ENCODE data around the gene TEPSIN. TPM values are rescaled to one million over a fixed set of nuclear protein-coding genes. Genes with fewer than 3 reads are reported as not detected.
"Not testable (repeated sequence)": the region's sequence is repeated elsewhere in the genome, so short reads cannot be mapped to it uniquely, and the experiment has no call there.

The TEPSIN gene
- total RNA-seq, 1 donor from 2014 or later, result 33.9 TPM

DNA sequence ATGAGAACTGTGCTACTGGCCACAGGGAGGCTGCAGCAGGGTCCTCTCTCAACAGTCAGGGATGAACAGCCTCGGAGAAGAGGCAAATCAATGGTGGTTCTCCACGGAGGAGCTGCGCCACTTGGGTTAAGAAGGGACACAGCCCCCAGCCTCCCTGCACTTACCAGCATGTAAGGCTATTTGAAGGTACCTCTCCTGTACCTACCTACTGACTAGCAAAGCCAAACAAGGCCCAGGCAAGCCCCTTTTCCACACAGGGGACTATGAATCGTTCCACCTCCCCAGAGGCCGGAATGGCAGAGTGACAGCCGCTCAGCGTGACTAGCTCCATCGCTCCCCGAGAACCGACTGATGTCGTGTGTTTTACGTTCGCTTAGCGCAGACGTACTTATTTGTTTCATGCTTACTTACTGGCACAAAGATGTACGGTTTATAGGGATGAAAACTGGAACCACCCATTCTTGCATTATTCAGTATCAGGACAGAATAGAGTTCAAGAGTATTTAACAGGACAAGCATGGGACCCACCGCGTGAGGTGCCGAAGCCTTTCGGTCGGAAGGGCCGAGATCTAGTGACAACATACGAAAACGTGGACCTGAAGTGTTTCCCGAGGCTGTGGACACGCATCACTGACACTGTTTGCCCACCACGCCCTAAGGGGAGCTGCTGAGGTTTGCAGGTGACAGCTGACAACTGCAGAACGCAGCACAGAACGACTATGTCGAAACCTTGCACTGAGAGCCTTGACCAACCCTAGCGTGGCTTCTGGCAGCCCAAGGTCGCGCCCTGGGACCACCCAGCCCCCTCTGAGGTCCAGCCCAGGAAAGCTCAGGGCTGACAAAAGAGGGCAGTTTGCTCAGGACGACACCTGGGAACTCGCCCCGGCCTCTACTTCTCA is 1.0 kb downstream of the TEPSIN start:
- ATAC-seq, result no peak
- no peak for DNase-seq (ENCODE audit: low spot score)

DNA sequence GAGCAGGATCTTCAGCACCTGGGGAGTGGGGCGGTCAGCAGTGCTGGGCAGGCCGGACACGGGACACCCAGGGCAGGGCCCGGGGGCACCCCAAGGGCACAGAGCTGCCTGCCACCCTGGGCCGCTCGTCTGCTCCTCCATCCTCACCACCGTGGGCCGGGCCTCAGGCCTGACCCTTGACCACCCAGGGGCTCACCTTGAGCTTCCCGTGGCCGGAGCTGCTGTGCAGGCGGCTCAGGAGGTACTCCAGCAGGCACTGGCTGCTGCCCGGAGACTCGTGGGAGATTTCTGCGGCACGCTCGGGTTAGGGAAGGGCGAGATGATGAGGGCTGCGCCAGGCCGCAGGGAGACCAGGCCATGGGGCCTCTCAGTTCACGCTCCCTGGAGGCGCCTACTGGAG is 2.1 kb downstream of the TEPSIN start:
- ATAC-seq, result no peak
- DNase-seq (ENCODE audit: low spot score), result no peak

DNA sequence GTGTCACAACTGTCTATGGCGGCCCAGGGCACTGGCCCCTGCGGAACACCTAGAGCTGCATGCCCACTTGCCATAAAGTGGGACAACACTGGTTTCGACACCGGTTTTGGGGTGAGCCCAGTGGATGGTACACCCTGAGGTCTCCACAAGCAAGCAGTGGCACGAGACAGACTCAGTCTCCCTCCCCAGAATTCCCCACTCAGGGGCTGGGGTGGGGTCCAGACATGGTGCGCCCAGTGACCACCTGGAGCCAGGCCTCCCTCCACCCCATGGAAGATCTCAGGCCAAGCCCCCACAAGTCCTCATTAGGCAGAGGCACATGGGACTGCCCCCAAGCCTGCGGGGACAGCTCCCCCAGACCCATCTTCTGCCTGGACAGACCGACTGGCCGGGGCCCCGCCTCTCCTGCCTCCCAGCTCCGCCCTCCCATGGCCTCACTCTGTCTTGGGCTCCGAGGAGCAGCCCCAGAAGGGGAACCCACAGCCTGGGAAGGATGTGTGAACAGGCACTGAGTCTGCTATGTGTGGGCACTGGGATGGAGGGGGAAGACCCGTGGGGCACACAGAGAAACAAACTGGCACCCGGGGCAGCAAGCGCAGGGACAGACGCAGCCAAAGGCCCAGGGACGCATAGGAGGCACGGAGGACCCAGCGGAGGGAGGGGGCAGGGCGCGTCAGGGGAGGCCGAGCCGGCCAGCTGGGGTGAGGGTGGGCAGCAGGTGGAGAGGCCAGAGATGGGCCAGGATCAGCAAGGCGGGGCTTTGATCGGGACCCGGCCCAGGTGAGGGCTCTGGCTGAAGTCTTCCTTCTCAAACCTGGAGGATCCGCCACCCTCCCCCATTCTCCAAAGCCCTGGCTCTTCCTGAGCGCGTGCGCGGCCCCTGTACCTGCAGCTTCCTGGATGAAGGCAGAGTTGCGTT is 2.8 kb downstream of the TEPSIN start:
- DNase-seq (ENCODE audit: low spot score) (no peak), ATAC-seq (no peak)

DNA sequence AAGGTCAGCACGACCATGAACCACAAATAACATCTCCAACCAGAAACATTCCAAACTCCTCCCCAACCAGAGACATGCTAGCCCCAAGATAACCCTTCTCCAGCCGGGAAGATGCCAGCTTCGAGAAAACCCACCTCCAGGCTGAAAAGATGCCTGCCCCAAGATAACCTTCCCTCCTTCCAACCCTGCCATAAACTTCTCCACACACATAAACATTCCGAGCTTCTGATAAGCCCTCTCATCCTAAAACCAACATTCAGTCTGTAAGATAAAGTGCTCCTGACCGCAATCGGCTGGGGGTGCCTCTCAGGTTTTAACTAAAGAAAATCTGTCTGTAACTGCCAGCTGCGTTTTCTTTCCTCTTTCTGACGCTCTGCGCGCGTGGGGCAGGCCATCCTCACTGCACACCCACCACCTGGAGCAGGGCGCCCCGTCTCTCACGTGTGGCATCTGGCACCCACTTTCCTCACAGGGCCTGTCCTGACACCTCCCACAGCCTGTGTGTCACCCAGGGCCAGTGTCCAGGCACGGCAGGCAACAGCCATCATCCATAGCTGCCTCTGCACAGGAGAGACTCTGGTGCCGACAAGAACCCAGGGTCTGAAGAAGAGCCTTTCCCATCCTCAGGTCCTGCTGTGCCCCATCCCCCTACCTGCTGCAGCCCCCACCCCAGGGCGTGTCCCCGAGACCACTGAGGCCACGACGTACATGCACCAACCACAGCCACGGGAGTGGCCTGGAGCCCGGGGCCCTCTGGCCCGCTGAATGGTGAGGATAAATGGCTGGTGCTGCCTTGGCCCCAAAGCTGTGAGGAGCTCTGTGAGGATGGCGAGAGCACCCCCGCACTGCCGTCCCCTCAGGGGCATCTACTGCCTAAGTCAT is 3.7 kb downstream of the TEPSIN start:
- DNase-seq (ENCODE audit: low spot score) (no peak), ATAC-seq (no peak)

DNA sequence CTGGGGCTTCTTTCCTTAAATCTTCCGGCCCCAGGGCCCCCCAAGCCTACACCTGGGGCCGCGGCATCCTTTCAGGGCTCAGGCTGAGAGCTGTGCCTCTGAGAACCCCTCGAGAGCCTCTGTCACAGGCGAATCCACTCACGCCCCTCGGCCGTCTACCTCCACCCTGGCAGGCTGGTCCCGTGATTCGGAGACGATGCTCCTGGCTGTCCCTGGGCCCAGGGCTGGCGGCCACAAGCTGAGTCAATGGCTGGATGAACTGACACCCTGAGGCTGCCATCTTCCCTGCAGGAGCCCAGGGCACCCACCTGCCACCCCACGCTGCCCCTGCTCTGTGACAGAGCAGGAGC is 4.4 kb downstream of the TEPSIN start:
- no peak for ATAC-seq
- no peak for DNase-seq (ENCODE audit: low spot score)

DNA sequence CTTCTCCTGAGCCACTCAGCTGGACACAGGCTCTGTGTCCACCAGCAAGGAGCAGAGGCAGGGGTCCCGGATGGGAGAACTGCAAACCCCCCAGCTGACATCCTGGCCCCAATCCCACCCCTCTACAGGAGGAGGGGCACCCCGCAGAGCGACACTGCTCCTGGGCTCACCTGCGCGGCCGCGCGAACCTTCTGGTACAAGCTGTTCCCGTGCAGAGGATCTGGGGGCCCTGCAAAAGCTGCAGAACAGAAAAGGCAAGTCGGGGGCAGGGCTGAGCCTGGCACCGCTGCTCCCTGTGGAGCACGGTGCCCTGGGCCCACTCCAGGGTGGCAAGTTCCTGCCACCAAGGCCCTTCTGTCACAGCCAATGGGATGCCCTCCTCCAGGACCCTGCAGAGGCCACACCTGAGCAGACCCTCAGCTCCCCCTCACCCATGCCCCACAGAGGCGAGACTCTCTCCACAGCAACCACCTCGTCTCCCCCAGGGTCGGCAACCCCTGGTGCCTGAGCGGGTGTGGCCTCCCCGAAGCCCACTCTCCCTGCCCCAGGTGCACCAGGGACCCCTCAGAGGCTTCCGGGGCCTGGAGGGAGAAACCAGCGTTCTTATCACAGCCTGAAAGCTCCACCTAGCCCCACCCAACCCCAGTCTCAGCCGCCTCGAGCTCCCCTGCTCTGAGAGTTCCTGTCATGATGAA is 4.9 kb downstream of the TEPSIN start:
- ATAC-seq, result no peak
- DNase-seq (ENCODE audit: low spot score), result no peak

DNA sequence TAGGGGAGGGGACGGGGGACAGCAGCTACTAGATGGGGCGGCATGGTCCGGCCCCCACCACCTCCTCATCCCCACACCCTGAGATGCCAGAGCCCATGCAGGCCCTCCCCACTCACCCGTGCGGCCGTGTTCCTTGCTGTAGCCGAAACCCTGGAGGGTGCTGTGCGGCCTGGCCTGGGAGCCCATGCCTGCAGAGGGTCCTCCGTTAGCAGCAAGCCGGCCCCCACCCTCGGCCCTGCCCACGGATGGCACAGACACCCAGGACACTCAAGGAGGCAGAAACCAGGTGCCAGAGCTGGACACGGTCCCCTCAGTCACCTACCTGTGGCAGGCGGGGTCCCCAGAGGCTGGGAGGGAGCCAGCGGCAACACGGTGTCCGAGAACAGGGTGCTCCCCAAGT is 5.5 kb downstream of the TEPSIN start:
- DNase-seq (ENCODE audit: low spot score), result no peak

DNA sequence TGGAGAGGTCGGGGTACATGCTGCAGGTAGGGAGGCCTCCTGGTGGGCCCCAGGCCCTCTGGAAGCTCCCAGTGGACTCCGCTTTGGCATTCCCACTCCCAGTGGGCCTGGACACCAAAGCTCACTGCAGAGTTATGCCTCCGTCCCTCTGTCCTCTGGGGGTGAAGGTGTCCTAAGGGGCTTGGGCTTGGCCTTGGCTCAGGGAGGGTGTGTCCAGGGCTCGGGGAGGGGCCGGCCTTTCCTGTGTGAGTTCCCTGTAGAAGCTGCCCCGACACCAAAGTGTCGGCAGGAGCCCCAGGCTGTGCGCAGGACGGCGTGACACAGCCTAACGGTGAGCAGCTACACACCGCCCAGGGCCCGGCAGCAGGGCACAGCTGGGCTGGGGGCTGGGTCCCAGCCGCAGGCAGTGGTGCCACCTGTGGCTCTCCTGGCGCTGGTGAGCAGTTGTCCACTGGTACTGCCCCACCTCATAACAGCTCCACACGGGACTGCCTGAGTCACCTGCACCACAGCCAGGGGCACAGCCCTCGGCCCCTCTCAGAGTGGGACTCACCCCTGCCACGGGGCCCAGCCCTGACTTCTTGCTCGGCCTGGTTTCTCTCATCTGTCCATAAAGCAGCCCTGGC is 6.1 kb downstream of the TEPSIN start:
- no peak for DNase-seq (ENCODE audit: low spot score)

More for the DNA sequence above, 5.5 kb downstream of the TEPSIN start:
- ATAC-seq, result no peak

DNA sequence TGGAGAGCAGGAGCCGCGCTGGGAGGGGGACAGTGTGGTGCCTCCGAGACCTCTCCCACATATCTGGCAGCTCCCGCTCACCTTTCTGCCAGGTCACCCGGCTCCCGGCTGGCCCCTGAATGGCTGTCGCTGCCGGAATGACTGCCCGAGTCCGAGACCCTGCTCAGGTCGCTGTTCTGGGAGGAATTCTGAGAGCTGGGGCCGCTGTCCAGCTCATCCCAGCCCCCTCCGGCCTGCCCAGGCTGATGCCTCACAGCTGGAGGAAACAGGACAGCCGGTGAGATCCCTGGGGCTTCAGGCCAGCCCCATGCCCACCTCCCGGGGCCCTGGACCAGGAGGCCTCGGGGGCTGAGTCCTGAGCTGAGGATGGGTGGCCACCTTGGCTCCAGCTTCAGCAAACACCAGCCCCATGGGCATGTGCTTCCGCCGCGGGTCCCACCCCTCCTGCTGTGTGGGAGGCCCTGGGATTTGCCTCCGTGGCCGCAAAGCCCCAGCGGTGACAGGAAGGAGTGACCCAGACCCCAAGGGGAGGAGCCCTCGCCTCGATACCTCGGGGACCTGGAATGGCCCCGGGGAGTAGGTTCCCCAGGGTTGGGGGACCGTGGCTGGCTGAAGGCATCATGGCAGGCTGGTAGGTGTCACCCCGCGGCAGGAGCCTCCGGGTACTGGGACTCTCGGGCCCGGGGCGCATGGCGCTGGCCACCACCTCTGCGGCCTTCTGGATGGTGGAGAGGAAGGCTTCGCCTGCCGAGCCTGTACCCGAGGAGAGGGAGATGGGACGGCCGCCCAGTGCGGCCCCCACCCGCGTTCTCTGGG is 6.9 kb downstream of the TEPSIN start:
- no peak for DNase-seq (ENCODE audit: low spot score)
- ATAC-seq, result no peak

More for the DNA sequence above, 6.1 kb downstream of the TEPSIN start:
- no peak for ATAC-seq

DNA sequence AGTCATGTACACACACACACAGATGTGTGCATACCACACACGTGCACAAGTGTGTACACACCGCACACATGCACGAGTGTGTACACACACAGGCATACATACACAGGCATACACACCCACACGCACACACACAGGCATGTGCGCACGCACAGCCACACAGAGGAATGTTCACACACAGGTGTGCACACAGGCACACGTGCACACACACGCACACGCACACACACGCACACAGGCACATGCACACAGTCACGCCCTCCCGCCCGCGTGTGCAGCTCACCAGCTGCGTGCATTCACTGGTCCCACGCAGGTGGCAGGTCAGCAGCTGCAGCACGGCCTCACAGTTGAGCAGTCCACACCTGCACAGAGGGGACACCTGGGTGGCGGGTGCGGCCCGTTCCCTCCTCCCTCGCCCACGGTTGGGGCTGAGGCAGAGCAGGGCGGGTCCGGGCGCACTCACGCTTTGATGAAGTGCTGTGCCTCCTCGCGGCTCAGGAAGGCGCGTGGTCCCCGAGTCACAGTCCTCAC is 7.7 kb downstream of the TEPSIN start:
- DNase-seq (ENCODE audit: low spot score), result no peak
- no peak for ATAC-seq

DNA sequence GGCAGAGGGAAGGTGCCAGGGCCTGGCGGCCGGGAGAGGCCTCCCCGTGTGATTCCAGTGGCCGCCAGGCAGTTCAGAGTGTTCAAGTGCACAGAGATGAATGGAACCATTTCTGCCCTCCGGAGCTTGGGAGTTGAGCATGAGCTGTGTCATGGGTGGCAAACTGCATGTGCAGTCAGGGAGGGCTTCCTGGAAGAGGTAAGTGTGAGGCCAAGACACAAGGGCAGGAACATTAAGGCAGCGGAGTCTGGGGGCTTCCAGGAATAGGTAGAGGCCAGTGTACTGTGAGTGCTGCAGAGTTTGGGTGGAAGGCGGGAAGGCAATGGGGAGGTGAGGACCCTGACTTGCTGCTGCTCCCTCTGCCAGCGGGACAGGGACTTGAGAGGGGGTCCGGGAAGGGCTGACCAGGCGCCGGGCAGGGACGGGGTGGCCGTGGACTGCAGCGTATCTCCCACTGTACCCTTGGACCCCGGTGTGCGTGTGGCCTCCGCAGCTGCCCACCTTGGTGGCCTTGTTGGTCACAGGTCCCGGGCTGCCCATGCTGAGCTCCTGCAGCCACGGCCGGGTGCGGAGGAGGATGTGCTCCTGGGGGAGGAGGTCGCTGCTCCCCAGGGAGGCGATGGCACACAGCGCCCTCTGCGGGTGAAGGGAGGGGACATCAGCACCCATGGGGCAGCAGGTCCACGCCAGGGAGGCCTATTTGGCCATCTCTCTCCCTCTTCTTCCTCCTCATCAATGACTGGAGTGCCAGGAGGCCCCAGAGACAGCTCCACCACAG is 8.6 kb downstream of the TEPSIN start:
- no peak for DNase-seq (ENCODE audit: low spot score)
- peak; percentile 33 for ATAC-seq

DNA sequence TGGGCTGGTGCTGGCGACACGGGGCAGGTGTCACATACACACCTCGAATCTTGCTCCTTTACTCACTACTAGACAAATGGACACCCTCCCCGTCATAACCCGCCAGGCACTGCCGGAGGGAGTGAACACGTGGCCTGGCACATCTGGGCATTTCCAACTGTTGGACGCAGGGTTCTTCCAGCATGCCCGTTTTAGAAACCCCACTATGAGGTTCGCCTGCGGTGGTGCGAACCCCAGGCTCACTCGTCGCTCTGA is 9.3 kb downstream of the TEPSIN start:
- ATAC-seq, result no peak
- no peak for DNase-seq (ENCODE audit: low spot score)

DNA sequence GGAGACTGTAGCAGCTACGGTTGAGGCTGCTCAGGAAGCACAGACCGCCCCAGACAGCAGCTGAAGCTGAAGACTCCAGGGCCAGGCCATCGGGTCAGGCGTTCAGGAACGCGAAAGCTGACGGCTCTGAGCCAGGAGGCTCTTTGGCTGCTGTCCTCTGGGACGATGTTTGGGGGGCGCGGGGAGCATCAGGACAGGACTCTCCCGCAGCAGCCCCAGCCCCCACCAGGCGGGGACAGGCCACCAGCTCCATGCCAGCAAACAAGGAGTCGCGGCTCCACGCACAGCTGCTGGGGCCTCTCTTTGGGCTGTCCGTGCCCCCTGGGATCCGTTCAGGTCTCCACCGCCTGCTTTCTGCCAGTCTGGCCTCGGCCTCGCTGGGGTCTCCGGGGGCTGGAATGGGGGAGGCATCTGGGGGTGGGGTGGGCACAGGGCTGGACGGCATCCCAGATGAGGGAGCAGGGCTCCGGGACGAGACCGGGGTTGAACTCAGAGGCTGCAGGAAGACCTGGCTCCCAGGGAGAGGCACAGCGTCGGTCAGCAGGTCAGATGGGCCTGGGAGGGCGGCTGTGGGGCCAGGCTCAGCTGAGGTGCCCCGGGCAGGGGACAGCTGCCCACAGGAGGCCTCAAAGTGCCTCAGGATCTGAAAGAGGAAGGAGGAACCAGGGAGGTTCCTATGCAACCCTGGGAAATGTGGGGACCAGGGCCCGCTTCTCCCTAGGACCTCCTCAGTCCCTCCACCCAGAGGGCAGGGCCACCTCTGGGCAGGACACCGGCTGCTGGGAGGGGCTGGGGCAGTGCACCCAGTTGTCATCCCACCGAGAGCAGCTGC is 9.8 kb downstream of the TEPSIN start:
- peak; percentile 10 for ATAC-seq
- DNase-seq (ENCODE audit: low spot score), result no peak

DNA sequence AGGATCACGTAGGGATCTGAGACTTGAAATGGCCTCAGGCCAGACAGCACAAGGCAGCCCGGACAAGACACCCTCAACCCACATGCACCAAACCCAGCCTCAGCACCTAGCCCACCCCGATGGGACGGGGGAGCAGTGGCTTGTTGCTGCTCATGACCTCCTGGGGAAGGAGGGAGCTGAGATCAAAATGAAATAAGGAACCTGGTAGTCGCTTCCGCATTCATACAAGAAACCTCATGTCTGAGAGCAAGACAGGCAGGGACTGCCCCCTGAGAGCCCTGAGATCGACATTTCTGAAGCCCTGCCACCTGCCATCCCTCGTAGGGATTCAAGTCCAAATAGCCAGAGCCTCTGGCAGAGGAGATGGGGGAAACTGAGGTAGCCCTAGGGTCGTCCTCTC is 10.4 kb downstream of the TEPSIN start:
- no peak for ATAC-seq
- DNase-seq (ENCODE audit: low spot score), result no peak

DNA sequence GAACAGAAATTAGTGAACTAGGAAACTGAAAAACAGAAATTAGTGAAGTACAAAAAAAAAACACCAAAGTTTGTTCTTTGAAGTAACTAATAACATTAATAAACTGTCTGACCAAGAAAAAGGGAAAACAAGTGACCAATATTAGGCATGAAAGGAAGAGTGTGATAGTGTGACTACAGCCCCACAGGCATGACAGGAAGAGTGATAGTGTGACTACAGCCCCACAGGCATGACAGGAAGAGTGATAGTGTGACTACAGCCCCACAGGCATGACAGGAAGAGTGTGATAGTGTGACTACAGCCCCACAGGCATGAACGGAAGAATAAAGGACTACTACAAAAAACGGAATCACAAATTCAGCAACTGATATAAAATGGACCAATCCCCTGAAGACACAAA is 11.2 kb downstream of the TEPSIN start:
- not testable (repeated sequence) for DNase-seq (ENCODE audit: low spot score); ATAC-seq

DNA sequence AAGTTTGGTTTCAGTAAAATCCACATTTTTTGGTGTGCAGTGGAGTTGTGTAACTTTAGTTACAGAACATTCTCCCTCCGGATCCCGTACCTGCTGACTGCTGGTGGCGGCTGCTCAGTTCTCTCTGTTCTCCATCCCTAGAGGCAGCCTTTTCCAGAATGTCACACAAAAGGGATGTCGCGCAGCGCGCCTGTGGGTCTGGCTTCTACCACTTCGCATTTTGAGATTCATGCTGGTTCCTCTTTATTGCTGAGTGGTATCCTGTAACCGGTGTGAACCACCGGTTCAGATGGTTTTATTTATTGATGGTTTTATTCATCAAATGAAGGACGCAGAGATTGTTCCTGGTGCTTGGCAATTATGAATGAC is 15.1 kb downstream of the TEPSIN start:
- DNase-seq (ENCODE audit: low spot score) (no peak), ATAC-seq (no peak)

Data from left lobe of liver (tissue), 2 donors.